Skeletal muscle cell (primary cell): ENCODE data around the gene OPN1MW3.
"Not testable (repeated sequence)": the region's sequence is repeated elsewhere in the genome, so short reads cannot be mapped to it uniquely, and the experiment has no call there.

Experiments
- DNase-seq: peaks from one replicate; pipeline ENCODE4 v3.0.0-alpha.2; 2010; ENCODE audit warnings: low read depth
- H3K4me3 ChIP-seq: 2 replicates; pipeline ENCODE4 v1.5.1; 2011; ENCODE audit warnings: low read depth, mild to moderate bottlenecking, control low read depth, low read length, moderate library complexity

Gene OPN1MW3

DNA sequence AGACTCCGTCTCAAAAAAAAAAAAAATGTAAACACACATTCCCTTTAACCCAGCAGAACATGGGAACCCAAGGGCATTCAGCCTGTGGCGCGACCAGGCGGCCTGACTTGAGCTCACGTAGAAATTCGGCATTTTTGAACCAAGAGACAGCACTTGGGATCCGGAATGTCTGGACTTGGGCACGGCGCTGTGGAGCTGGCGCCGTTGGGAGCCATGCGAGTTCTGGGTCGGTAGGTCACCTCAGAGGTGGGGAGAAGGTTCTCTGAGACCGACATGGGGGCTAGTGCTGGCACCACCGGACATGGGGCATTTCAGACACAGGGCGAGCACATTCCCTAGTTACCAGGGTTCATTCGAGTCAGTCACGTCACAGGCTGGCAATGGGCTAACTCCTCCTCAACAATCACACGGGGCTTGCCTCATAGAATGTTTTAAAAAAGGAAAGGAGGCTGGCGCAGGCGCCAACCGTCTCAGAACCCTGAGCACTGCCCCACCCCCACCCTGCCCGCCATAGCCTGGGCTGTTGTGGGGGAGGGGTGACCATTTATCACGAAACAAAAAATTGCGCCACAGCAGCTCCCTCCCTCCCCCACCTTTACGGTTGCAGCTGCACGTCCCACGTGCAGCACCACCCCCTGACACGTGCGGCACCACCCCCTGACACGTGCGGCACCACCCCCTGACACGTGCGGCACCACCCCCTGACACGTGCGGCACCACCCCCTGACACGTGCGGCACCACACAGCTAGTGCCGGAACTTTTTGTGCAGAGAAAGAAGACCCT, 37.6 kb downstream of the OPN1MW3 start, which contains the start of gene TEX28:
TEX28 (minus strand) TSS at position 334 of the 784 bp plus-strand sequence. CDS start 3,007 bp downstream, outside the sequence.
- DNase-seq: no peak
- no peak within 1 kb of the TSS for H3K4me3 ChIP-seq

DNA sequence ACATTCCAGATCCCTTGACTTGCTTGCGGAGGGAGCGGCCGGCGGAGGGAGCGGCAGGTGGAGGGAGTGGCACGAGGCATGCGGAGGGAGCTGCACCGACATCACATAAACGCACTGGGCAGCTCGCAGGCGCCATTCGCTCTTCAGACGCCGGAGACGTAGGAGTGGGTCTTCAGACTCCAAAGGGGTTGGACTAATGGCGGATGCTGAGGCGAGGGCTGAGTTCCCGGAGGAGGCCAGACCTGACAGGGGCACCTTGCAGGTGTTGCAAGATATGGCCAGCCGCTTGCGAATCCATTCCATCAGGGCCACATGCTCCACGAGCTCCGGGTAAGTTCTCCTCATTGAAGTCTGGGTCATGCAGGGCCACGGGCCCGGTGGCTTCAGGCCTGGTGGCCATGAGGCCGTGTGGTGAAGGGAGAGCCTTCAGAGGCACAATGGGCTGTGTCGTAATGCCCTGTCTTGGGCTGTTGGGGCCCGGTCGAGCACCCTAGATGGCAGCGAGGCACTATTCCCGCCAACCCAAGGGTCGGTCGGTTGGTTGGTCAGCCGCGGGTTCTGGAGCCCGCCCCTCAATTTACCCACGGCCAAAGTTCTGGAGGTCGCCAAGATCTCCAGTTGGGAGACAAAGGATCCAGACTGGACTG, 38.4 kb downstream of the OPN1MW3 start, which contains the start of gene TKTL1:
TKTL1 (plus strand) TSS at position 132 of the 647 bp plus-strand sequence; CDS start at position 197, 65 bp downstream.
- no peak within 1 kb of the TSS for H3K4me3 ChIP-seq
- no peak for DNase-seq

DNA sequence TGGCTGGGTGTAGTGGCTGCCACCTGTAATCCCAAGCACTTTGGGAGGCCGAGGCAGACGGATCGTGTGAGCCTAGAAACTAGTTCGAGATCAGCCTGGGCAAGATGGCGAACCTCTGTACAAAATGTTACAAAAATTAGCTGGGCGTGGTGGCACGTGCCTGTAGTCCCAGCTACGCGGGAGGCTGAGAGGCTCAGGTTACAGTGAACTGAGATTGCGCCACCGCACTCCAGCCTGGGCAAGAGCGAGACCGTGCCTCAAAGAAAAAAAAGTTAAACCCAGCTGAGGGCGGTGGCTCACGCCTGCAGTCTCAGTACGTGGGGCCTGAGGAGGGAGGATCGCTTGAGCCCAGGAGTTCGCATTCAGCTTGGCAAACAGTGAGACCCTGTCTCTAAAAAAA, 39.3 kb downstream of the OPN1MW3 start:
- no peak for DNase-seq

DNA sequence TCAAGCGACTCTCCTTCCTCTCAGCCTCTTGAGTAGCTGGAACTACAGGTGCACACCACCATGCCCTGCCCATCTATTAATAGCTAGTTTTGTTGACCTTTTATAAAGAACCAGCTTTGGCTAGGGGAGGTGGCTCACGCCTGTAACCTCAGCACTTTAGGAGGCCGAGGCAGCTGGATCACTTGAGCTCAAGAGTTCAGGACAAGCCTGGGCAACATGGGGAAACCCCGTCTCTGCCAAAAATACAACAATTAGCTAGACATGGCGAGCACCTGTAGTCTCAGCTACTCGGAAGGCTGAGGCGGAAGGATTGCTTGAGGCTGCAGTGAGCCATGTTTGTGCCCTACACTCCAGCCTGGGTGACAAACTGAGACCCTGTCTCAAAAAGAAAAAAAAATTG, 40.9 kb downstream of the OPN1MW3 start:
- DNase-seq: no peak
- no peak overlapping the region for H3K4me3 ChIP-seq

More for the DNA sequence above, 39.3 kb downstream of the OPN1MW3 start:
- H3K4me3 ChIP-seq: no peak overlapping the region

DNA sequence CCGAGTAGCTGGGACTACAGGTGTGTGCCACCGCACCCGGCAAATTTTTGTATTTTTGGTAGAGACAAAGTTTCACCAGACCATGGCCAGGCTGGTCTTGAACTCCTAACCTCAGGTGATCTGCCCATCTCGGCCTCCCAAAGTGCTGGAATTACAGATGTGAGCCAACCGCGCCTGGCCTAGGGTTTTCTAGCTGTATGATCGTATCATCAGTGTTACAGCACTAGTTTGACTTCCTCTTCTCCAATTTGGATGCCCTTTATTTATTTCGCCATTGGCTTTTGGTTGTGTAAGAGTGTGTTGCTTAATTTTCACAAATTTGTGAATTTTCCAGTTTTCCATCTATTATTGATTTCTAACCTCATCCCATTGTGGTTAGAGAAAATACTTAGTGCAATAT, 43.4 kb downstream of the OPN1MW3 start:
- H3K4me3 ChIP-seq: no peak overlapping the region
- no peak for DNase-seq

DNA sequence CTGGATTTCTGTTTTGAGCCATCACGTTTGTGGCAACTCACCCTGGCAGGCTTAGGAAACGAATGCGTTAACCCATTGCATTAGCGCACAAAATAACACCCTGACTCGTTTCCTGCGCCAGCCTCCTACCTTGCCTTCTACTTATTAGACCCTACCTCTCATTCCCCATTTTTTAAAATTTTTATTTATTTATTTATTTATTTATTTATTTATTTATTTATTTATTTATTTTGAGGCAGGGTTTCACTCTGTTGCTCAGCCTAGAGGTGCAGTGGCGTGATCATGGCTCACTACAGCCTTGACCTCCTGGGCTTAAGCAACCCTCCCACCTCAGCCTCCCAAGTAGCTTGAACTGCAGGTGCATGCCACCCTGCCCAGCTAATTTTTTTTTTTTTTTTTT, 45.6 kb downstream of the OPN1MW3 start:
- not testable (repeated sequence) for H3K4me3 ChIP-seq

DNA sequence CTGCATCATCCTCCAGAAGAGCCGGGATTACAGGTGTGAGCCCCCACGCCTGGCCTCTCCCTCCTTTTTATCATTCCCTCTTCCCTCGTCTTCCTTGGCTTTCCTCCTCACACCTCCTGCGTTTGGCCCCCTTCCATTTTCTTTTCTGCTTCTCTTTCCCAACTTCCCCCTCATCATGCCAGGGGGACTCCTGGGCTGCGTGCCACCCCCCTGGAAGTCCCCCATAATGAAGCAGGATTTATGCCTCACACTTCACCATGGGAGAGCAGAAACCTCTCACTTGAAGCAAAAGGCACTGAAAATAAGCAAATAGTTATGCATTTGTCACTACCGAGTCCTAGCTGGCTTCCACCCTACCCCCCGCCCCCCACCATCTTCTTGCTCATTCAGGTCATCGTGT, 46.1 kb downstream of the OPN1MW3 start:
- H3K4me3 ChIP-seq: no peak overlapping the region
- no peak for DNase-seq

More for the DNA sequence above, 45.6 kb downstream of the OPN1MW3 start:
- DNase-seq: not testable (repeated sequence)

DNA sequence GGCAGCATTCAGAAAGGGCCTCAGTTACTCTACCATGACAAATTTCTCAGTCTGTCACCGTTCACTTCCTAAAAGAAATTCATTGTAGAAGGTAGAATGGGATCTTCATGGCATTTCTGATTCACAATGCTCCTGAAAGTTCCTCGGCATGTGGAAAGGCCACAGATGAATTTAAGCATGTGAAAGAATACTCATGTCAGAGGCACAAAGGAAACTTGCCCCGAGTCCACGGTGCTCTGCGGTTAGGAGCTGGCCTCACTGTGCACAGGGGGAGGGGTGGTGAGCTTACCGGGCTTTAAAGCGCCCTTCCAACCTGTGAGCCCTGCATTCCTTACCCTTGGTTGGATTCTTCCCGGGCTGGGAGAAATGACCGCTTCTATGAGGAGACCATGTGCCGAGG, 47.5 kb downstream of the OPN1MW3 start:
- H3K4me3 ChIP-seq: no peak overlapping the region
- no peak for DNase-seq

DNA sequence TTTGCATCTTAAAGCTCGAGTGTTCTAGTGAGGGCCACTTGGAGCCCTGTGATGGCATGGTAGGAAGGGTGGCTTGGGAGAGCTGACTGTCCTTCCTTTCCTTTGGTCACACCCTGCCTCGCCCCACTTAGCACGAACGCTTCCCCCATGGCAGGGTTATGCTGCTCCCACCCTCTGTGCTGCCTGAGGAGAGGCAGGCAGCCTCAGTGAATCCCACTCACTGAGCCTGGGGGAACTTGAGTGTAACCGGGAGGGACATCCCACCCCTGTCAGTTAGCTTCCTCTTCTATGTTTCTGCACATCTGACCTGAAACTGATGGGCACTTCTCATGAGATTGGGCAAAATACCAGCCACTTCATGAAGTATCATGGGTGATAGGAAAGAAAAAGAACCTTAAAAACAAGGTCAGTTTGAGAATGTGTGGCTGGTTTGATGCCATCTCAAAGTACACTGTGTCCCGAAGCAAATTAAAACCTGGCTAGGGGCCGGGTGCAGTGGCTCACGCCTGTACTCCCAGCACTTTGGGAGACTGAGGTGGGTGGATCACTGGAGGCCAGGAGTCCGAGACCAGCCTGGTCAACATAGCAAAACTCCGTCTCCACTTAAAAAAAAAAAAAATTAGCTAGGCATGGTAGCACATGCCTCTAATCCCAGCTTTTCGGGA, 48.3 kb downstream of the OPN1MW3 start:
- H3K4me3 ChIP-seq: no peak overlapping the region
- no peak for DNase-seq

DNA sequence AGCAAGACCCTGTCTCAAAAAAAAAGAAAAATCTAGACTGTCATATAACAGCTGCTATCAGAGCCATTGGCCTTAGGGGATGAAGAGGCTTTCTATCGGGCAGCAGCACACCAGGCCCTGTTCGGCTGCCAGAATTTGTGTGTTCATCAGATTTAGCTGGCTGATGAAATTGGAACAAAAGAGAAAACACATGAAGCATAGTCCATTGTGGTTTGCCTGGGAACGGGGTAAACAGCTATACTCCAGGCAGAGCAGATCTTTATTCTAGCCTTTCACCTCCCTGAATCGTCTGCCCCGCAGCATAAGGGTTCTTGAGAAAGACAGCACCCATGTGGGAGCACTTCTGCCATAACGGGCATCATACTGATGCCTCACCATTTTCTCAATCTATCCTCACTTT, 49.8 kb downstream of the OPN1MW3 start:
- H3K4me3 ChIP-seq: no peak overlapping the region
- no peak for DNase-seq

DNA sequence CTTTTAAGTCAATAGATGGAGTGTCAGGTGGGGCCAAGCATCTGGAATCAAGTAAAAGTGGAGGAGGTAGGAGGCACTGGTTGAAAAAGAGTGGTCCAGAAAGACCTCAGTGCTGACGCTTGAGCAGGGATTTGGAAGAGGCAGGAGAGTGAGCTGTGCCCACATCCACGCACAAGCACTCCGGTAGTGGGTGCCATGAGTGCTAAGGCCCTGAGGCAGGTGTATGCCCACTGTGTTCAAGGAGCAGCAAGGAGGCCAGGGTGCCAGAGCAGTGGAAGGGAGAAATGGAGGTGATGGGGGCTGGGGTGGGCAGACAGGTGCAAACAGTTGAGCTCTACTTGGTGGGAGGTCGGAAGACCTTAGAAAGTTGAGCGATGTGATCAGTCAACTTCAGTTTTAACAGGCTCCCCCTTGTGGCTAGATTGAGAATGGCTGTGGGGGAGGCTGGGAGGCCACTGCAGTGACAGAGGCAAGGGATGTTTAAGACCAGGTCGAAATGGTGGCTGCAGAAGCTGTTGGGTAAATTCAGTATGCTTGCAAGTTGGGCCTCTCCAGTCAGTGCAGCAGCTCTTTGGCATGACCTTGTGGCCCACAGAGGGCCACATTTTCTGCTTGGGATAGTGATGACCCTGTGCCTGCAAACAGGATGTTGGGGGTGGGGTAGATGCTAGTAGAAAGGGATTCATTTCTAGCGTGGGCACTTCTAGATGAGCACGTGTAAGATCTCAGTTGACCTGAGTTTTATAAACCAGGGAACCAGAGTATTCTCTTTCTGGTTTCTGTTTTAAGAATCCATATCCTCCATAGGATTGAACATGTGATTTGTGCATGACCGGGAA, 50.9 kb downstream of the OPN1MW3 start:
- DNase-seq: no peak
- H3K4me3 ChIP-seq: no peak overlapping the region

DNA sequence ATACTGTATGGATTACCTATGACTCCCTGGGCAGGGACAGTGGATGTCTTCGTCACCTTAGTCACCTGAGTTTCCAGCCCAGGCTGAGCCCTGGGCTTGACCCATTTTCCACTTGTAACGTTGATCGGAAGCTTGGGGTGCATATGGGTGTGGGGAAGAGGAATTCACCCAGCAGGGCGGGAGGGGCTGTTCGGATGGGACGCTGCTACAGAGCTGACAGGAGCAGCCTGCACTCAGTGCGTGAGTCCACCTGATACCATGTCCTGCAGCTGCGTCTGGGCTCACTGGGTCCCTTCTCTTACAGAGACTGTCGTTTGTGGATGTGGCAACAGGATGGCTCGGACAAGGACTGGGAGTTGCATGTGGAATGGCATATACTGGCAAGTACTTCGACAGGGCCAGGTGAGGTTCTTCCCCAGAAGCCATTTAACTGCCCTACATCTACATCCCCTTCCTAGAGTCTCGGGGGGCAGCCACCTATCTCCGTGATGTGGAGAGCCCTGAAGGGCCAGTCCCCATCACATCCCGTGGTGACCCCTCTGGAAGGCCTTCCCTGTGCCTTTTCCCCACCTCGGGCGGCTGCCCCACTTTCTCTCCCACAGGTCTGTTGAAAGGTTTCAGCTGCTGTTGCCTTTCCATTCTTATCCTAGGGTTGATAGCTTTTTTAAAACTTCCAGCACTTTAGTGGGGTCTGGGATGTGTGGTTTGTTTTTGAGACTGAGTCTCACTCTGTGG, 51.8 kb downstream of the OPN1MW3 start:
- H3K4me3 ChIP-seq: no peak overlapping the region
- DNase-seq: no peak

DNA sequence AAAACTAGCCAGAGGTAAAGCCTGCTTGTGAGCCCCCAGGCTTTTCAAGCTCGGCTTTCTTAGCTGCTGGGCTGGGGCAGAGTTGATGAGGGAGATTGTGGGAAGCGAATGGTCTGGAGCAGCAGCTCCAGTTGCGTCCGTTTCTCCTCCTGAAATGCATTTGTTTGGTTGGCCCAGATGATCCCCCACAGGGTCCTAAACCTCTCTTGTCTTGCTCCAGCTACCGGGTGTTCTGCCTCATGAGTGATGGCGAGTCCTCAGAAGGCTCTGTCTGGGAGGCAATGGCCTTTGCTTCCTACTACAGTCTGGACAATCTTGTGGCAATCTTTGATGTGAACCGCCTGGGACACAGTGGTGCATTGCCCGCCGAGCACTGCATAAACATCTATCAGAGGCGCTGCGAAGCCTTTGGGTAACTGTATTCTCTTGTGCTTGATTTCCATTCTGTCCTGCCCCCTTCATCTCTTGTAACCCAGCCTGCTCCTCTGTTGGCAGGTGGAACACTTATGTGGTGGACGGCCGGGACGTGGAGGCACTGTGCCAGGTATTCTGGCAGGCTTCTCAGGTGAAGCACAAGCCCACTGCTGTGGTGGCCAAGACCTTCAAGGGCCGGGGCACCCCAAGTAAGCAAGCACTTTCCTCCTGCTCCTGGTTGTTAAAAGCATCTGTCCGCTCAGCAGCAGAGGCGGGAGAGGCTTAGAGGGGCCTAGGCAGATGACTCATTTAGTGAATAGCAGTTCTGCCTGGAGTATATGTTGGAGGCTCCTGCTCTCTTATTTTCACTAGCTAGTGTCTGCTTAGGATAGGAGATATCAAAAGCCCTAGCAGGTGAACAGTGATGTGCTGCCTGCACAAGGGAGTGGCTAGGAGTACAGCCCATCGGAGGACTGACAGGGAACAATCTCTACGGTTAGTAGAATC, 53.5 kb downstream of the OPN1MW3 start:
- no peak overlapping the region for H3K4me3 ChIP-seq
- DNase-seq: no peak

DNA sequence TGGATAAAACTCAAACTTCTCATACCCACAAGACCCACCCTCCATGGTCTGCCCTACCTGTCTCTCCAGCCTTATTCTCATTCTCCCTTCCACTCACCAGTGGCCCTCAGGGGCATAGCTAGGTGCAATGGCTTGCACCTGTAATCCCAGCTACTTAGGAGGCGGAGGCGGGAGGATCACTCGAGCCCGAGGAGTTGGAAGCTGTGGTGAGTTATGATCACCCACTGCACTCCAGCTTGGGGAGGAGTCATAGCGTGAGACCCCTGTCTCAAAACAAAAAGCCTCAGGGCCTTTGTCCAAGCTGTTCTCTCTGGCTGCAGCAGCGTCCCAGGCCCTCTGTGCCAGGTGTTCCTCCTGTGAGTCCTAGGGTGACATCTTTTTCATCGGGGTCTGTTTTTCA, 54.7 kb downstream of the OPN1MW3 start:
- no peak for DNase-seq
- no peak overlapping the region for H3K4me3 ChIP-seq

DNA sequence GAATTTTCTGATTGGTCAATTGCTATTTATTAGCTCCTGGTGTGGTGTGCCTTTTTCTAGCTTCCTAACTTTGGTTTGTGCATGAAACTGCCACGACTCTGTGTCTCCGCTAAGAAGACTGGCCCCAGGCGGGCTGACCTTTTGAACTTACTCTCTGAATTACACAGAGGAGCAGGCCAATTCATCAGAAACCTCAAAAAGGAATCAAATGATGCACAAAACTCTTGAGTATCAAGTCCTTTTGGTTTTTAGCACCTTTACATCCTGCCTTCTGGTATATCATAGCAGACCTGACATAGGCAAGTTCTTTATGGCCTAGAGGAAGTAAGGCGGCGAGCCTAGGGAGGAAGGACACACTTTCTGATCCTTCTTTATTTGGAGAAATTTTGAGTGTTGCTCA, 55.8 kb downstream of the OPN1MW3 start:
- H3K4me3 ChIP-seq: no peak overlapping the region
- DNase-seq: no peak

DNA sequence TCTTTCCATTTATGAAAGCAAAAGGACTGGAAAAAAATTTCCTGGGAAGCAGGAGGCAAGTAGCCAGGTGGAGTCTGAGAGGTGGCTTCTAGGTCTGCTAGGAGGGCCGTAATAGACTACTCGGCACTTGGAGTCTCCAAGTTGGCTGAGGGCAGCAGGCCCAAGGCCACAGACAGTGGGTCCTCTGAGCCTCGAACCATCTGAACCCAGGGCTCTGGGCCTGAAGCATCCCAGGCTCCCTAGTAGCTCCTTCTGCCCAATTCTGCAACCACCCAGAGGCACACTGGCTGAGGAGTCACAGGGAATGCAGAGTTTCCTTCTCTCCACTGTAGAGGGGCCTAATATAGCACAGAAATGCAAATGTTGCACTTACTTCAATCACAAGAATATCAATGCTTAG, 58.0 kb downstream of the OPN1MW3 start:
- H3K4me3 ChIP-seq: no peak overlapping the region
- no peak for DNase-seq

DNA sequence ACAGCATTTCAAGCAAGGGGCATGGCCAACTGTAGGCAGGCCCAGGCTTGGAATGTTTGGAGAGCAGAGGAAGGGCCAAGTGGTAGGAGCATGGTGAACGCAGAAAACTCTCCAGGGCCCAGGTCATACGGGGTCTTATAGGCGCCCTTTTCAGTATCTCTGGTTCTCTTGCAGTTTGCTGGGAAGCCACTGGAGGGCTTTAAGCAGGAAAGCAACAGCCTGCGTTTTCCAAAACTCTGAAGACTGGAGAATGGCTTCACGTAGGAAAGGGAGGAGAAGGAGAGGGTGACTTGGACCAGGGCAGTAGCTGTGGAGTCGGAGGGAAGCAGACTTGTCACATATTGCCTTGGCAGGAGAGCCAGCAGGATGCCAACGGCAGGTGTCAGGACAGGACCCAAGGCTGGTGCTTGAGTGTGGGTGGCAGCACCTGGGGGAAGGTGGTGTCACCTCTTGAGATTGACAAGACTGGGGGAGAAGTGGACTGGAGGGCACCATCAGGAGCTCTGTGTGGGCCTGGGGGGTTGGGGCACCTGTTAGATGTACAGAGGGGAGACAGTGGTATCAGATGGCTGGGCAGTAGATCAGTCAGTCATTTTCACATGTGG, 60.1 kb downstream of the OPN1MW3 start:
- no peak for DNase-seq

More for the DNA sequence above, 60.1 kb downstream of the OPN1MW3 start:
- no peak overlapping the region for H3K4me3 ChIP-seq
